Left lung (tissue), 10 donors: ENCODE results near the gene NMT1. TPM values are rescaled to one million over a fixed set of nuclear protein-coding genes. Genes with fewer than 3 reads are reported as not detected.

Experiments
- ATAC-seq: fragments of 200-7000 bp; cut with Tn5 transposase; one replicate; pipeline ENCODE4 v1.9.1; 2020; ENCODE audit warnings: moderate library complexity
- DNase-seq, 4 donors: peaks; one replicate each; pipeline ENCODE4 v3.0.0-alpha.2; 2013 to 2020
- H3K27ac ChIP-seq, 2 donors: fragments of 200-600 bp; sonication (generic) in 1 of 2; one replicate each; pipeline versions ENCODE4 v1.5.0 to v1.8.0; 2020 to 2021
- H3K27me3 ChIP-seq, 2 donors: fragments of 200-600 bp; sonication (generic) in 1 of 2; one replicate each; pipeline versions ENCODE4 v1.5.0 to v1.8.0; 2020 to 2021
- H3K36me3 ChIP-seq, 2 donors: fragments of 200-600 bp; sonication (generic) in 1 of 2; one replicate each; pipeline versions ENCODE4 v1.5.0 to v1.8.0; 2020 to 2021
- H3K4me1 ChIP-seq, 2 donors: fragments of 200-600 bp; one replicate each; pipeline ENCODE4 v1.8.0; 2021
- H3K4me3 ChIP-seq, 2 donors: fragments of 200-600 bp; sonication (generic) in 1 of 2; one replicate each; pipeline versions ENCODE4 v1.5.0 to v1.8.0; 2020 to 2021; ENCODE audit warnings: mild to moderate bottlenecking in 1 of 2
- H3K9me3 ChIP-seq, 2 donors: fragments of 200-600 bp; sonication (generic) in 1 of 2; one replicate each; pipeline versions ENCODE4 v1.5.0 to v1.8.0; 2020 to 2021
- intact Hi-C, 2 donors: fragments of 100-400 bp; cut with DNase I; formaldehyde crosslinking; loops; one replicate each; pipeline versions ENCODE4 v1.11.2 to v1.14.2; 2022
- microRNA-seq, 2 donors: library from miRNA; unstranded; fragments of <30 nt; microRNA quantifications; one replicate each; pipeline ENCODE4, GENCODE V29; 2019
- polyA plus RNA-seq, 6 donors: library from polyadenylated mRNA; unstranded; fragments of 120-200 nt; gene quantifications; one replicate each; pipeline ENCODE4 v1.2.1, GENCODE V29; 2013; ENCODE audit not compliant: insufficient read length in 6 of 6
- total RNA-seq, 2 donors: library from RNA; stranded (reverse); fragmentation: NEBNext Ultra II Directional; extraction: Animal tissue kit (Norgen Biotek cat#: 25700); gene quantifications; one replicate each; pipeline ENCODE4 v1.2.1, GENCODE V29; 2021
- TF ChIP-seq, protein P1 (sequence below), 2 donors: fragments of 200-600 bp; sonication (generic) in 1 of 2; IDR thresholded peaks; one replicate each; pipeline versions ENCODE4 v1.5.0 to v1.8.0; 2021; ENCODE audit warnings: antibody characterized with exemption in 2 of 2
- donor health status: DM: no; HTN: yes; CAD: no.
- donor health status: DM: no; HTN: no; CAD: no.

NMT1 gene
- total and polyA plus RNA-seq, 8 donors, result 59.8 to 129 (median 69.9) TPM

GRCh38 chr17:45150911-45151809 lies 90.0 kb downstream of the NMT1 start:
- Histone ChIP-seq H3K36me3 (no peaks in the 10 kb centered on the region), H3K27me3 (no peaks in the 10 kb centered on the region), H3K4me1 (peaks cover 13 to 49% of the 10 kb centered on the region in 2 donors), H3K9me3 (no peaks in the 10 kb centered on the region), H3K4me3 (peak overlapping the region; percentile 71 to 73), H3K27ac (peak overlapping the region; percentile 34 to 98)
- DNase-seq (no peak), ATAC-seq (no peak)
- TF ChIP-seq, protein P1, sequence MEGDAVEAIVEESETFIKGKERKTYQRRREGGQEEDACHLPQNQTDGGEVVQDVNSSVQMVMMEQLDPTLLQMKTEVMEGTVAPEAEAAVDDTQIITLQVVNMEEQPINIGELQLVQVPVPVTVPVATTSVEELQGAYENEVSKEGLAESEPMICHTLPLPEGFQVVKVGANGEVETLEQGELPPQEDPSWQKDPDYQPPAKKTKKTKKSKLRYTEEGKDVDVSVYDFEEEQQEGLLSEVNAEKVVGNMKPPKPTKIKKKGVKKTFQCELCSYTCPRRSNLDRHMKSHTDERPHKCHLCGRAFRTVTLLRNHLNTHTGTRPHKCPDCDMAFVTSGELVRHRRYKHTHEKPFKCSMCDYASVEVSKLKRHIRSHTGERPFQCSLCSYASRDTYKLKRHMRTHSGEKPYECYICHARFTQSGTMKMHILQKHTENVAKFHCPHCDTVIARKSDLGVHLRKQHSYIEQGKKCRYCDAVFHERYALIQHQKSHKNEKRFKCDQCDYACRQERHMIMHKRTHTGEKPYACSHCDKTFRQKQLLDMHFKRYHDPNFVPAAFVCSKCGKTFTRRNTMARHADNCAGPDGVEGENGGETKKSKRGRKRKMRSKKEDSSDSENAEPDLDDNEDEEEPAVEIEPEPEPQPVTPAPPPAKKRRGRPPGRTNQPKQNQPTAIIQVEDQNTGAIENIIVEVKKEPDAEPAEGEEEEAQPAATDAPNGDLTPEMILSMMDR (IDR thresholded peaks at IDR 0.05), result no peak
- intact Hi-C loops, result no loop called here

GRCh38 chr17:45155029-45155428 lies 93.9 kb downstream of the NMT1 start:
- DNase-seq (no peak), ATAC-seq (no peak)
- Histone ChIP-seq H3K36me3 (no peaks in the 10 kb centered on the region), H3K4me3 (no peak overlapping the region), H3K27ac (peak overlapping the region in 1 of 2 donors; percentile 45), H3K4me1 (peaks cover 29 to 77% of the 10 kb centered on the region in 2 donors), H3K27me3 (no peaks in the 10 kb centered on the region), H3K9me3 (no peaks in the 10 kb centered on the region)
- intact Hi-C loops, result no loop called here
- TF ChIP-seq, protein P1 (IDR thresholded peaks at IDR 0.05), result no peak

- Histone ChIP-seq H3K9me3 (no peaks in the 10 kb centered on the region), H3K27me3 (no peaks in the 10 kb centered on the region), H3K27ac (peak overlapping the region in 1 of 2 donors; percentile 45), H3K36me3 (no peaks in the 10 kb centered on the region), H3K4me1 (peaks cover 32 to 77% of the 10 kb centered on the region in 2 donors), H3K4me3 (no peak overlapping the region)
- ATAC-seq, result peak; percentile 19
- intact Hi-C loops, result no loop called here
- TF ChIP-seq, protein P1 (IDR thresholded peaks at IDR 0.05), result no peak
- peak in 1 of 4 donors; percentile 66 for DNase-seq
Observed at GRCh38 chr17:45155483-45155882, 94.4 kb downstream of the NMT1 start.

GRCh38 chr17:45156242-45156641 lies 95.1 kb downstream of the NMT1 start:
- H3K9me3 ChIP-seq, result no peaks in the 10 kb centered on the region
- intact Hi-C loops, result no loop called here
- H3K4me1 ChIP-seq, result peaks cover 30 to 69% of the 10 kb centered on the region in 2 donors
- peak in 1 of 4 donors; percentile 2 for DNase-seq
- no peak overlapping the region for H3K4me3 ChIP-seq
- no peaks in the 10 kb centered on the region for H3K36me3 ChIP-seq
- H3K27ac ChIP-seq, result no peak overlapping the region
- no peaks in the 10 kb centered on the region for H3K27me3 ChIP-seq
- peak; percentile 53 for ATAC-seq
- TF ChIP-seq, protein P1 (IDR thresholded peaks at IDR 0.05), result no peak

Small RNA genes within 50 kb of the gene (microRNA-seq; reads per million reads assigned to microRNA genes)
- gene MIR6784, result 0 to 0.41 reads per million in 2 donors

Other genes with a start within 250 kb of the NMT1 start
- 10 to 100 TPM; 17.3 to 18.8 TPM for gene GJC1, start 231.0 kb upstream of the NMT1 start, total RNA-seq
- 10 to 100 TPM; 43.3 to 52.9 (median 46.4) TPM for gene GJC1, start 231.0 kb upstream of the NMT1 start, polyA plus RNA-seq
- gene HIGD1B, start 213.4 kb upstream of the NMT1 start, total RNA-seq, result 10 to 100 TPM; 17.1 to 19.5 TPM
- gene HIGD1B, start 213.4 kb upstream of the NMT1 start, polyA plus RNA-seq, result 10 to 100 TPM; 11.0 to 21.7 (median 17.0) TPM
- 100 to 1,000 TPM in 1 of 2 donors, 10 to 100 TPM in 1; 83.4 to 112 TPM for gene EFTUD2, start 161.9 kb upstream of the NMT1 start, total RNA-seq
- gene EFTUD2, start 161.9 kb upstream of the NMT1 start, polyA plus RNA-seq, result 100 to 1,000 TPM in 1 of 6 donors, 10 to 100 TPM in 5; 85.3 to 103 (median 95.1) TPM
- under 1 TPM in 1 of 2 donors, not detected in 1; 0.15 TPM for gene GFAP, start 145.8 kb upstream of the NMT1 start, total RNA-seq
- 1 to 10 TPM in 1 of 6 donors, under 1 TPM in 4, not detected in 1; 0.14 to 1.1 (median 0.55) TPM for gene GFAP, start 145.8 kb upstream of the NMT1 start, polyA plus RNA-seq
- 1 to 10 TPM; 2.9 to 6.0 TPM for gene KIF18B, start 113.5 kb upstream of the NMT1 start, total RNA-seq
- 10 to 100 TPM; 11.0 to 24.5 (median 15.1) TPM for gene KIF18B, start 113.5 kb upstream of the NMT1 start, polyA plus RNA-seq
- under 1 TPM in 1 of 2 donors, not detected in 1; 0.70 TPM for gene C1QL1, start 93.0 kb upstream of the NMT1 start, total RNA-seq
- 1 to 10 TPM; 1.5 to 2.9 (median 2.4) TPM for gene C1QL1, start 93.0 kb upstream of the NMT1 start, polyA plus RNA-seq
- 10 to 100 TPM; 20.5 to 30.8 TPM for gene DCAKD, start 9.7 kb upstream of the NMT1 start, total RNA-seq
- gene DCAKD, start 9.7 kb upstream of the NMT1 start, polyA plus RNA-seq, result 10 to 100 TPM; 42.2 to 50.8 (median 48.1) TPM
- 10 to 100 TPM; 41.0 to 49.1 TPM for gene PLCD3, start 71.2 kb downstream of the NMT1 start, total RNA-seq
- 10 to 100 TPM; 12.5 to 20.1 (median 15.5) TPM for gene PLCD3, start 71.2 kb downstream of the NMT1 start, polyA plus RNA-seq
- 10 to 100 TPM; 10.6 to 15.7 TPM for gene ACBD4, start 74.4 kb downstream of the NMT1 start, total RNA-seq
- 10 to 100 TPM; 12.5 to 15.9 (median 15.0) TPM for gene ACBD4, start 74.4 kb downstream of the NMT1 start, polyA plus RNA-seq
- 10 to 100 TPM; 27.3 to 34.6 TPM for gene HEXIM1, start 87.2 kb downstream of the NMT1 start, total RNA-seq
- gene HEXIM1, start 87.2 kb downstream of the NMT1 start, polyA plus RNA-seq, result 10 to 100 TPM; 32.1 to 41.5 (median 37.1) TPM
- gene HEXIM2, start 100.6 kb downstream of the NMT1 start, total RNA-seq, result 1 to 10 TPM; 5.4 to 6.0 TPM
- gene HEXIM2, start 100.6 kb downstream of the NMT1 start, polyA plus RNA-seq, result 10 to 100 TPM in 3 of 6 donors, 1 to 10 TPM in 3; 7.1 to 10.9 (median 9.9) TPM
- 100 to 1,000 TPM in 1 of 2 donors, 10 to 100 TPM in 1; 42.0 to 118 TPM for gene FMNL1, start 160.6 kb downstream of the NMT1 start, total RNA-seq
- 1 to 10 TPM; 6.9 to 9.7 (median 8.2) TPM for gene FMNL1, start 160.6 kb downstream of the NMT1 start, polyA plus RNA-seq
- not detected for gene SPATA32, start 200.8 kb downstream of the NMT1 start, total RNA-seq
- gene SPATA32, start 200.8 kb downstream of the NMT1 start, polyA plus RNA-seq, result under 1 TPM; 0.13 to 0.69 (median 0.44) TPM